ENCODE data around the gene RABGGTB. TPM values are rescaled to one million over a fixed set of nuclear protein-coding genes. Genes with fewer than 3 reads are reported as not detected.

RABGGTB gene
- total RNA-seq, 3 donors from 2014 or later, result 64.8 to 81.1 (median 80.3) TPM

DNA sequence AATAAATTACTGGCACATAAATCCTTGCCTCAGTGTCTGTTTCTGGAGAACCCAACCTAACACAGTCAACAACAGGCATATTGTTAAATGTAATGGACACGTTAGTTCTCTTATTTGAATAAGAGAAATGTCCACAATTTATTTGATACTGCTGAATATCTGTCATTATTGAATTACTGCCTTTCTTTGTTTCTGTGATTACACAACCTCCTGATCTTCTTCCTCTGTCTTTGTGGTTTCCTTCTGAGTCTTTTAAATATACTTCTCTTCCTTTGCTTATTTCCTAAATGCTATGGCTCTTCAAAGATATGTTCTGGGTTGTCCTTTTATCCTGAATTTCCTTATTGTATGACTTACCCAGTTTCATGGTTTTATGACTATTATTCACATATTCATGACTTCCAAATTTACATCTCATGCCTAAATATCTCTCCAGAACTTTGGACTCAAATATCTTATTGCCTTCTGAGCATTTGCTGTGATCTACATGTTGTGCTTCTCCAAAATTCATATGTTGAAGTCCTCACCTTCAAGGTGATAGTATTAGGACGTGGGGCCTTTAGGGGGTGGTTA is 50.6 kb downstream of the RABGGTB start:
- no peak overlapping the region for H3K27ac ChIP-seq
- H3K36me3 ChIP-seq, result no peaks in the 10 kb centered on the region
- peaks cover 0 to 25% of the 10 kb centered on the region in 2 donors for H3K9me3 ChIP-seq
- no peaks in the 10 kb centered on the region for H3K27me3 ChIP-seq
- H3K4me3 ChIP-seq, result no peak overlapping the region
- intact Hi-C loops (cut with DNase I; ENCODE audit: low total_unique reads), result no loop called here
- TF ChIP-seq POLR2AphosphoS5 (IDR thresholded peaks at IDR 0.05) (no peak), POLR2A (IDR thresholded peaks at IDR 0.05) (no peak)
- TF ChIP-seq, protein P1, sequence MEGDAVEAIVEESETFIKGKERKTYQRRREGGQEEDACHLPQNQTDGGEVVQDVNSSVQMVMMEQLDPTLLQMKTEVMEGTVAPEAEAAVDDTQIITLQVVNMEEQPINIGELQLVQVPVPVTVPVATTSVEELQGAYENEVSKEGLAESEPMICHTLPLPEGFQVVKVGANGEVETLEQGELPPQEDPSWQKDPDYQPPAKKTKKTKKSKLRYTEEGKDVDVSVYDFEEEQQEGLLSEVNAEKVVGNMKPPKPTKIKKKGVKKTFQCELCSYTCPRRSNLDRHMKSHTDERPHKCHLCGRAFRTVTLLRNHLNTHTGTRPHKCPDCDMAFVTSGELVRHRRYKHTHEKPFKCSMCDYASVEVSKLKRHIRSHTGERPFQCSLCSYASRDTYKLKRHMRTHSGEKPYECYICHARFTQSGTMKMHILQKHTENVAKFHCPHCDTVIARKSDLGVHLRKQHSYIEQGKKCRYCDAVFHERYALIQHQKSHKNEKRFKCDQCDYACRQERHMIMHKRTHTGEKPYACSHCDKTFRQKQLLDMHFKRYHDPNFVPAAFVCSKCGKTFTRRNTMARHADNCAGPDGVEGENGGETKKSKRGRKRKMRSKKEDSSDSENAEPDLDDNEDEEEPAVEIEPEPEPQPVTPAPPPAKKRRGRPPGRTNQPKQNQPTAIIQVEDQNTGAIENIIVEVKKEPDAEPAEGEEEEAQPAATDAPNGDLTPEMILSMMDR (IDR thresholded peaks at IDR 0.05), result no peak
- H3K4me1 ChIP-seq, result no peaks in the 10 kb centered on the region
- DNase-seq (ENCODE audit: low spot score in 2 of 2), result no peak

DNA sequence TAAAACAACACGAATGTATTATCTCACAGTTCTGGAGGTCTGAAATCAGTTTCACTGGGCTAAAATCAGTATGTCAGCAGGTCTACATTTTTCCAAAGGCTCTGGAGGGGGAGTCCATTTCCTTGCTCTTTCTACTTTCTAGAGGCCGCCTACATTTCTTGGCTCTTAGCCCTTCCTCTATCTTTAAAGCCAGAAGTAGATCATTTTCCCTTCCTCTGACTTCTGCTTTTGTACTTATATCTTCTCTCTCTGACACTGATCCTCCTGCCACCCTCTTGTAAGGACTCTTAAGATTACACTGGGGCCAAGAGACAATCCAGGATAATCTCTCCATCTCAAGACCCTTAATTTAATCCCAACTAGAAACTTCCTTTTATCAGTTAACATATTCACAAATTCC is 52.0 kb downstream of the RABGGTB start:
- TF ChIP-seq, protein P1 (IDR thresholded peaks at IDR 0.05), result no peak
- no peak for TF ChIP-seq POLR2AphosphoS5 (IDR thresholded peaks at IDR 0.05)
- TF ChIP-seq POLR2A (IDR thresholded peaks at IDR 0.05), result no peak
- Histone ChIP-seq H3K4me1 (no peaks in the 10 kb centered on the region), H3K4me3 (no peak overlapping the region), H3K36me3 (no peaks in the 10 kb centered on the region), H3K27ac (no peak overlapping the region), H3K9me3 (peaks cover 0 to 24% of the 10 kb centered on the region in 2 donors), H3K27me3 (no peaks in the 10 kb centered on the region)
- DNase-seq (ENCODE audit: low spot score in 2 of 2), result no peak
- intact Hi-C loops (cut with DNase I; ENCODE audit: low total_unique reads), result no loop called here

DNA sequence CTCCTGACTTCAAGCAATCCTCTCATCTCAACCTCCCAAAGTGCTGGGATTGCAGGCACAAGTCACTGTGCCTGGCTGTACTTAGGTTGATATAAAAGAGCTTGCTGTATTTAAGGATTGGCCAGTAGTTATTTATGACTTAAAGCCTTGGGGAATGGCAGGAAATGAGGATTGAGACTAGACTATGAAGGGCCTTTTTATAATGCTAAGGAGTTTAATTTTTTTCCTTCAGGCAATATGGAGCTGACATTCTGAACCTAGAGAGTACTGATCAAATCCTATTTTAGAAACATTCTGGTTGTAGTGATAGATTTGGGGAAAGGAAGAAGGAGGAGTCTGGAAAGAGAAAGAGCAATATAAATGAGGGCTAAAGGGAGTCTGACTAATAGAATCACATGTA is 55.4 kb downstream of the RABGGTB start:
- no peak for TF ChIP-seq POLR2AphosphoS5 (IDR thresholded peaks at IDR 0.05)
- no peak for TF ChIP-seq POLR2A (IDR thresholded peaks at IDR 0.05)
- TF ChIP-seq, protein P1 (IDR thresholded peaks at IDR 0.05), result no peak
- H3K9me3 ChIP-seq, result no peaks in the 10 kb centered on the region
- no peak overlapping the region for H3K4me3 ChIP-seq
- H3K36me3 ChIP-seq, result no peaks in the 10 kb centered on the region
- DNase-seq (ENCODE audit: low spot score in 2 of 2), result no peak
- H3K27me3 ChIP-seq, result no peaks in the 10 kb centered on the region
- no peak overlapping the region for H3K27ac ChIP-seq
- no peaks in the 10 kb centered on the region for H3K4me1 ChIP-seq
- intact Hi-C loops (cut with DNase I; ENCODE audit: low total_unique reads), result no loop called here

Other genes with a start within 250 kb of the RABGGTB start
- 1 to 10 TPM in 2 of 3 donors, under 1 TPM in 1; 0.16 to 3.6 (median 3.5) TPM for gene SLC44A5, start 175.1 kb upstream of the RABGGTB start, total RNA-seq
- gene ACADM, start 61.5 kb upstream of the RABGGTB start, total RNA-seq, result 10 to 100 TPM; 46.7 to 62.9 (median 50.5) TPM
- gene MSH4, start 10.6 kb downstream of the RABGGTB start, total RNA-seq, result under 1 TPM; 0.32 to 0.88 (median 0.66) TPM
- gene ASB17, start 146.1 kb downstream of the RABGGTB start, total RNA-seq, result not detected